GM08714 (cell line): ENCODE measurements around the gene PUS1.
A peak's percentile ranks its signal among the peaks of the same experiment; 100 is the strongest.
"Not testable (repeated sequence)": the region's sequence is repeated elsewhere in the genome, so short reads cannot be mapped to it uniquely, and the experiment has no call there.

Experiments
- H3K4me3 ChIP-seq: fragments of 200-500 bp; sonication (Bioruptor generic); 2 replicates; pipeline ENCODE4 v1.5.1; 2014; ENCODE audit warnings: mild to moderate bottlenecking, low read length, inconsistent platforms
- ZNF274 ChIP-seq: IDR thresholded peaks from 2 replicates; pipeline ENCODE4 v1.6.1; 2012; ENCODE audit warnings: mild to moderate bottlenecking, low read depth, low read length

PUS1 gene

GRCh38 chr12:131944601-131945251, 15.7 kb downstream of the PUS1 start:
- no peak for TF ChIP-seq ZNF274
- no peak overlapping the region for H3K4me3 ChIP-seq

GRCh38 chr12:131946757-131947156, 17.7 kb downstream of the PUS1 start:
- TF ChIP-seq ZNF274 = no peak
- H3K4me3 ChIP-seq = no peak overlapping the region

- no peak overlapping the region for H3K4me3 ChIP-seq
These were observed 18.5 kb downstream of the PUS1 start for GRCh38 chr12:131947482-131948027.

DNA sequence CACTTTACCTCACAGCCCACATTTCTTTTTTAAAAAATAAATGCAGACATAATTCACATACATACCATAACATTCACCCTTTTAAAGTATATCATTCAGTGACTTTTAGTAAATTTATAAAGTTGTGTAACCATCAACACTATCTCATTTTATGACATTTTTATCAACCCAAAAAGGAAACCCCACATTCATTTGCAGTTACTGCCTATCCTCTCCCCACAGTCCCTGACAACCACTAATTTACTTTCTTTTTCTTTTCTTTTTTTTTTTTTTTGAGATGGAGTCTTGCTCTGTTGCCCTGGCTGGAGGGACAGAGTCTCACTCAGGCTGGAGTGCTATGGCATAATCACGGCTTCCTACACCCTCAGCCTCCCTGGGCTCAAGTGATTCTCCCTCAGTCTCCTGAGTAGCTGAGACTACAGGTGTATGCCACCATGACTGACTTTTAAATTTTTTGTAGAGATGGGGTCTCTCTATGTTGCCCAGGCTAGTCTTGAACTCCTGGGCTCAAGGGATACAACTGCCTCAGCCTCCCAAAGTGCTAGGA, 19.2 kb downstream of the PUS1 start:
- H3K4me3 ChIP-seq = no peak overlapping the region
- no peak for TF ChIP-seq ZNF274

More at GRCh38 chr12:131947482-131948027, 18.5 kb downstream of the PUS1 start:
- no peak for TF ChIP-seq ZNF274

DNA sequence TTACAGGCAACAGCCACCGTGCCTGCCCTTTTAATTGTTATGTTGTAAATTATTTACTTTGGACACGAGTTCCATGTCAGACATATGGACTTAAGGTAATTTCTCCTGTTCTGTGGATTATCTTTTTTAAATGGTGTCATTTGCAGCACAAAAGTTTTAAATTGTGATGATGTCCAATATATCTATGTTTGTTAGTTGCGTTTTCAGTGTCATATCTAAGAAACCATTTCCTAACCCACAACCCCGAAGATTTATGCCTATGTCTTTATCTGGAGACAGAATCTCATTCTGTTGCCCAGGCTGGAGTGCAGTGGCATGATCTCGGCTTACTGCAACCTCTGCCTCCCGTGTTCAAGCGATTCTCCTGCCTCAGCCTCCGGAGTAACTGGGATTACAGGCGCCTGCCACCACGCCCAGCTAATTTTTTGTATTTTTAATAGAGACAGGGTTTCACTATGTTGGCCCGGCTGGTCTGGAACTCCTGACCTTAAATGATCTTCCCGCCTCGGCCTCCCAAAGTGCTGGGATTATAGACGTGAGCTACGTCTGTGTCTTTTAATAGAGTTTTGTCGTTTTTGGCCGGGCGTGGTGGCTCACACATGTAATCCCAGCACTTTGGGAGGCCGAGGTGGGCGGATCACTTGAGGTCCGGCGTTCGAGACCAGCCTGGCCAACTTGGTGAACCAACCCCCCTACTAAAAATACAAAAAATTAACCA, 19.8 kb downstream of the PUS1 start:
- H3K4me3 ChIP-seq = peak overlapping the region; percentile 35; the same call in 1 of the 2 replicates

DNA sequence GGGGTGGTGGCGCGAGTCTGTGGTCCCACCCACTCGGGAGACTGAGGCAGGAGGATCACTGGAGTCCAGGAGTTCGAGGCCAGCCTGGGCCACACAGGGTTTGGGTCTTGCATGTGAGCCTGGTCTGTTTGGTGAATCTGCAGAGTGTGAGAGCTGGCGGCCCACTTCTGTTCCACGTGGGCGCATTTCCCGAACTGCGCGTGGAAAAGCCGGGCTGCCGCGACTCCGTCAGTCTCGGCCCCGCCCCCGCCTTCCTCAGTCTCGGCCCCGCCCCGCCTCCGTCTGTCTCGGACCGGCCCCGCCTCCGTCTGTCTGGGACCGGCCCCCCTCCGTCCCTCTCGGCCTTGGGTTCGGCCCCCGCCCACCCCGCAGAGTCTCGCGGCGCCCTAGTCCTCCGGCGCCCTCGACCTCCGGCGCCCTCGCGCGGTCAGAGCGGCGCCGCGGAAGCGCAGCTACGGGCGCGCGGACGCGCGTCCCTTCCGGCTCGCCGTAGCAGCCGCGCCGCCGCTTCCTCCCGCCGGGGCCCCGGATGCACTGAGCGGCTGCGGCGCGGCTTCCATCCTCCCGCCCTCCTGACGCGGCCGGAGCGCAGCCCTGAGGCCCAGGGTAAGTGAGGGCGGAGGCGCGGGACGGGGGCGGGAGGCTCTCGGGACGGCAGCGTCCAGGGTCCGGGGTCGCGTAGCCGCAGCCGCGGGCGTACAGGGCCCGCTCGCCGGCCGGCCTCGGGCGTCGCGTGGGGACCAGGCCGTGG, 20.5 kb downstream of the PUS1 start, which contains the start of gene EP400:
TSS of gene EP400 (plus strand) at position 512 of the 751 bp plus-strand sequence. CDS start 10,678 bp downstream, outside the sequence.
- no peak for TF ChIP-seq ZNF274
- H3K4me3 ChIP-seq = peak within 1 kb of the TSS; percentile 83

DNA sequence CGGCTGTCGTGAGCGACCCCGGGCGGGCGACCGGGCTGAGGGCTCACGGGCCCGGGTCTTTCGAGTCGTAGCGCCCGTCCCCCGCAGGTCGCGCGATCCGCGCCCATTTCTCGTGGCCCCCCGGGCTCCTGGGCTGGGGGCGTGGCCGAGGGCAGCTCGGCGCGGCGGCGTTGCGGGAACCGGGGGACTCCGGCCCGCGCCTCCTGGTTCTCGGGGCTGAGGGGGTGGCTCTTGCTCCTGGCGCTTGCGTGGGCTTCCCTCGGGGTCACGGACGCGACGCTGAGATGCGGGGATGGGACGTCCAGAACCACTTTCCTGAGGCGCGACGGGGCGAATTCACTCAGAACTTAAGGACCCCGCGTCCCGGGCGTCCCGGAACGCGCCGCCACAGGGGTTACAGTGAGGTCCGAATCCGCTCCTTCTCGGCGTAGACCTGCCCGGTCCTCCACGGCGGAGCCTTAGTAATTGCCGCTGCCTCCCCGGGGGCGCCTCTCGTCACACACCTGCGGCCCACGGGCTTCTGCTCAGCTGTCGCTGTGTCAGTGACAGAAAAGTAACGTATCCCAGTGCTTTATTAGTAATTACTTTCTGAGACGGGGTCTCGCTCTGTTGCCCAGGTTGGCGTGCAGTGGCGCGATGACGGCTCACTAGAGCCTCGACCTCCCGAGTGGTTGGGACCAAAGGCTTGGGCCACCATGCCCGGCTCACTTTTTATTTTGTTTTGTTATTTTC, 21.3 kb downstream of the PUS1 start:
- no peak for TF ChIP-seq ZNF274
- H3K4me3 ChIP-seq = peak overlapping the region; percentile 83

DNA sequence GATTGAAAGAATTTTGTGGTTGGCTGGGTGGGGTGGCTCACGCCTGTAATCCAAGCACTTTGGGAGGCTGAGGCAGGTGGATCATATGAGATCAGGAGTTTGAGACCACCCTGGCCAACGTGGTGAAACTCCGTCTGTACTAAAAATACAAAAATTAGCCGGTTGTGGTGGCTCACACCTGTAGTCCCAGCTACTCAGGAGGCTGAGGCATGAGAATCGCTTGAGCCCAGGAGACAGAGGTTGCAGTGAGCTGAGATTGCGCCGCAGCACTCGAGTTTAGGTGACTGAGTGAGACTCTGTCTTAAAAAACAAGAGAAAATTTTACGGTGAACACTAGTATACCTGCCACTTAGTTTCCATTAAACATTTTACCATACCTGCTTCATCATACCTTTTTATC, 24.7 kb downstream of the PUS1 start:
- not testable (repeated sequence) for H3K4me3 ChIP-seq

GRCh38 chr12:131954460-131954859, 25.4 kb downstream of the PUS1 start:
- not testable (repeated sequence) for H3K4me3 ChIP-seq

DNA sequence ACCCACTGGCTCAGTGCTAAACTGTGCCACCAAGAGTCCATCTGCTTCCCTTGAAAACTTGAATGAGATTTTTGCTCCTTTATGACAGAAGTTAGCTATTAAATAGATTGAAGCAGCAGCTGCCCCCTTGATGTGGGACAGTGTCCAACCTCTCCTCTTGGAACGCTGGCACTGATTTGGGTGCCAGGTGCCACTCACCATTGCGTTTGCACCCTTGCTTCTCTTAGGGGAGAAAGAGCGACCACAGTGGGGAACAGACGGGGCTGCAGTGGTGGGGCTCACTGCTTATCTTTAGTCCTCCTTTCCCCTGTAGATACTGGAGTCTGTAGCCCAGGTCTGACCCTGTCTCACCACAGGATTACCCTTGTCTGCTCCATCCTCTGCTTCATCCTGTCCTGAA, 30.0 kb downstream of the PUS1 start:
- H3K4me3 ChIP-seq = no peak overlapping the region
- no peak for TF ChIP-seq ZNF274

DNA sequence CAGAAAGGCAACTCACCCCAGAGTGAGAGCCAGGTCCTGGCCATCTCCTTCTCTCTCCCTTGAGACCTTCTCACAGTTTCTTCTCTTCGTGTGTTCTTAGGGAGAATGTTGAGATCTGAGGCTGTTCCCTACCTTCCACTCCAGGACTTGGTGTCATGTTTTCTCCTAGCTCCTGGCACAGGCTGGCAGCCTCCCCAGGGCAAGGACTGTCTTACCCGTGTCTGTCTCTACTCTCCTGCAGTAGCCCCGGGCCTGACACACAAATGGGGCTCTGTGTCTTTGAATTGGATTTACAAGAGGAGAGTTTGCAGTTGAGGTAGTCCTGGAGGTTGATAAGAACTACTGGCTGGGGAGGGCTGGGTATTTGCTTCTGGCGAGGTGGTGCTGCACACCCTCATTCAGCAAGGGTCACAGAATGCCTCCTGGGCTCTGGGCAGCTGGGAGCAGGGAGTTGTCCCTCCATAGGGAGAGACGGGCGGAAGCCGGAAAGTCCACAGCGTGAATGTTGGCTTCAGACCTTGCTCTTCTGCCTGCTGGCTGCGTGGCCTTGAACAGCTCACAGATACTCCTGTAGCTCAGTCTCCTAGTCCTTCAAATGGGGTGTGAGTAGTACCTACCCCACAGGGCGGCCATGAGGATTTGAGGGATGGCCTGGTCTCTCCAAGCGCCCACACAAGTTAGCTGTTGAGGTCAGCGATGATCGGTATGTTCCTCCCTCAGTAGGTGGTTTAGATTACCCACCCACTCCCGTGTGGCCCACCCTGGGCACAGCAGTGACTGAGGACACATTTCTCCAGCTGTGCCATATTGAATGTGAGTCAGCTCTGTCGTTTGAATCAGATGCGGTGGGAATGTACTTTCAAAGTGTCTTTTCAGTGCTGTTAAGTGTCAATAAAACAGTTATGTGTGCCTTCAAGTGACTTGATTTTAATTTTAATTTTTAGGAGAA, 30.8 kb downstream of the PUS1 start:
- TF ChIP-seq ZNF274 = no peak
- no peak overlapping the region for H3K4me3 ChIP-seq

DNA sequence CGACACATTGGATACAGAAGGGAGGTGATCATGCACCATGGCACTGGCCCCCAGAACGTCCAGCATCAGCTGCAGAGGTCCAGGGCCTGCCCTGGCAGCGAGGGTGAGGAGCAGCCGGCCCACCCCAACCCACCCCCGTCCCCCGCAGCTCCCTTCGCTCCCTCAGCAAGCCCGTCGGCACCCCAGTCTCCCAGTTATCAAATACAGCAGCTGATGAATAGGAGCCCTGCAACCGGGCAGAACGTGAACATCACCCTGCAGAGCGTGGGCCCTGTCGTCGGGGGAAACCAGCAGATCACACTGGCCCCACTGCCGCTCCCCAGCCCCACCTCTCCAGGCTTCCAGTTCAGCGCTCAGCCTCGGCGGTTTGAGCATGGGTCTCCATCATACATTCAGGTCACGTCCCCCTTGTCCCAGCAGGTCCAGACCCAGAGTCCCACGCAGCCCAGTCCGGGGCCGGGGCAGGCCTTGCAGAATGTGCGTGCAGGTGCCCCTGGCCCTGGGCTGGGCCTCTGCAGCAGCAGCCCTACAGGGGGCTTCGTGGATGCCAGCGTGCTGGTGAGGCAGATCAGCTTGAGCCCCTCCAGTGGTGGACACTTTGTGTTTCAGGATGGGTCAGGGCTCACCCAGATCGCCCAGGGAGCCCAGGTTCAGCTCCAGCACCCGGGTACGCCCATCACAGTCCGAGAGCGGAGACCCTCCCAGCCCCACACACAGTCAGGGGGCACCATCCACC, 31.7 kb downstream of the PUS1 start:
- not testable (repeated sequence) for H3K4me3 ChIP-seq

GRCh38 chr12:131961328-131961727, 32.3 kb downstream of the PUS1 start:
- not testable (repeated sequence) for H3K4me3 ChIP-seq
